GM12891 (cell line): Measurements from ENCODE around the gene MED27.

Experiments used
- DNase-seq: peaks from one replicate; pipeline ENCODE4 v3.0.0; 2011; ENCODE audit warnings: low spot score; ENCODE audit not compliant: insufficient read length
- FAIRE-seq: peaks from 2 replicates; lab custom pipeline; 2011; peaks lifted over from hg19 to GRCh38; lab: Jason Lieb, UNC
- PAX5 ChIP-seq: IDR thresholded peaks from 2 replicates; pipeline ENCODE4 v1.6.1; 2011; ENCODE audit warnings: low read length, moderate library complexity, mild to moderate bottlenecking; ENCODE audit not compliant: insufficient read depth, severe bottlenecking
- POLR2A ChIP-seq: IDR thresholded peaks from 2 replicates; pipeline ENCODE4 v1.6.1; 2011; ENCODE audit warnings: low read depth, low read length, control low read depth
- POLR2AphosphoS5 ChIP-seq: IDR thresholded peaks from 2 replicates; pipeline ENCODE4 v1.6.1; 2011; ENCODE audit warnings: low read depth, low read length, control low read depth
- POU2F2 ChIP-seq: IDR thresholded peaks from 2 replicates; pipeline ENCODE4 v1.6.1; 2011; ENCODE audit warnings: low read depth, mild to moderate bottlenecking, control low read depth, low read length, moderate library complexity
- SPI1 ChIP-seq: IDR thresholded peaks from 2 replicates; pipeline ENCODE4 v1.6.1; 2011; ENCODE audit warnings: low read depth, low read length, control low read depth
- TAF1 ChIP-seq: IDR thresholded peaks from 2 replicates; pipeline ENCODE4 v1.6.1; 2011; ENCODE audit warnings: low read depth, low read length, control low read depth

Gene MED27

DNA sequence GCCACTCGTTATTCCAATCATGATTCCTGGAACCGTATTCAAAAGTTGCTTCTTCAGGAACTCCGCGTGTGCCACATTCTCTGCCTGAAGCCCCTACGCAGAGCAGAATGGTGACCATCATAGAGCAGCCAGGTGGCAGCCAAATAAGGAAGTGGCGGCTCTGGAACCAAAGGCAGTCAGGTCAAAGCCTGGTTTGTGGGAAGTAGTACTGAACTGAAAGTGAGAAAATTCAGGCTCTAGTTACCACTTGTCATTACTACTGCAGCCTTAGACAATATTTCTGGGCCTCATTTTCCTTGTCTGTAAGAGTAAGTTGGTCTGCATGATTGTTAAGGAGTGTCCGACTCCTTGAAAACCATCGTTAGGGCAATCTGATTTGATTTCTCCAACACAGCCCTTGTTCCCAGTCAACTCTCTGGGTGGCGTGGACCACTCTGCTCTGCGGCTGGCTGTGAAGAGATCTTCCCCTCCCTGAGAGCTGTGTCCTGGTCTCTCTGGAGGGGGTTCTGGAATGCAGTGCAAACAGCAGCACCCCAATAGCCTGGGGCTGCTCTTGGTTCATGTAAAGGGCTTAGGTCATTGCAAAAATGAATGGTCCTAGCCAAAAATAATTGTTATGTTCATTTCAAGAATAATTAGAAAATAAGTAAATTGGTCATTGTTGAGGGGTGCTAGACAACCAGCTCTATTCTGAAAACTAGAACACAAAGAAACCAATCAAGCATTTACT, 102.4 kb downstream of the MED27 start:
- FAIRE-seq (peak; percentile 50), DNase-seq (no peak)
- TF ChIP-seq POLR2AphosphoS5: no peak
- no peak for TF ChIP-seq POU2F2
- TF ChIP-seq SPI1: peak; percentile 82

DNA sequence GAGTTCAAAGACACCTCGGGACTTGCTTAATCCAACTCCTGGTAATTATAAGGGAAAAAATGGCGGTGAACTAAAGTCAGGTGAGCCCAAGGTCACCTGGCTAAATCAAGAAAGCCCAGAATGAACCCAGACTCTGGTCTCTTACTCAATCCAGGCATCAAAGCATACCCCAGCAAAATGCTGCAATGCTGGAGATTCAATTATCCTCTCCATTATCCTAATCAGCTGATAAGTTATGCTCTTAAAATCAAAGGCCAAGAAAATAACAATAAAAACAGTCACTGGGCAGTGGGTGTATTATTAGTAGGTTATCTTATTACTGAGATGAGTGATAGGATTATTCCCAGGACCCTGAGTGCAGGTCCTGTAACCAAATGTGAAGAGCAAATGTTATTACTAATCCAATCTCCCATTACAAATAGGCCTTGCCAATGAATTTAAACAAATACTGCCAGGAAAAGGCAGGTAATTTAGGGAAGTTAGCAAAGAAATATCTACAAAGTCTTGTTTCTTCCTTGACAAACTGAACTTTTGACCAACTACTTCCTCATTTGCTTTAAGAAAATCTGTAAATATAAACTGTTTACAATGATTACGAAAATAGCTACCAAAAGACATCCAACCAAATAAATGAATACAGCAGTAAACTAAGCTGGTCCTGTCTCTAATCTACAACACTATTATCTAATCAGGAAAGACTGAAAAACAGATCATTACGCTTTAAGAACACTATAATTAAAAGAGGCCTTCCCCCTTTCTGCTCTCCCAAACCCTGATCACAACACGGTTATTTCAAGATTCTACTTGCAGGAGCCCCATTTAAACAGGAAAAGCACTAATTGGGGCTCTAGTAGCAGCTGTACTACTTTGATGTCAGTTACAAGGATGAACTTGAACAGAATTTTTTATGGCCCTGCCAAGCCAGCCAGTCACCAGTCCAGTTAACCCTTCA, 103.2 kb downstream of the MED27 start:
- DNase-seq (no peak), FAIRE-seq (no peak)
- TF ChIP-seq SPI1 (no peak), POLR2AphosphoS5 (no peak), TAF1 (no peak), PAX5 (no peak), POLR2A (no peak), POU2F2 (no peak)

DNA sequence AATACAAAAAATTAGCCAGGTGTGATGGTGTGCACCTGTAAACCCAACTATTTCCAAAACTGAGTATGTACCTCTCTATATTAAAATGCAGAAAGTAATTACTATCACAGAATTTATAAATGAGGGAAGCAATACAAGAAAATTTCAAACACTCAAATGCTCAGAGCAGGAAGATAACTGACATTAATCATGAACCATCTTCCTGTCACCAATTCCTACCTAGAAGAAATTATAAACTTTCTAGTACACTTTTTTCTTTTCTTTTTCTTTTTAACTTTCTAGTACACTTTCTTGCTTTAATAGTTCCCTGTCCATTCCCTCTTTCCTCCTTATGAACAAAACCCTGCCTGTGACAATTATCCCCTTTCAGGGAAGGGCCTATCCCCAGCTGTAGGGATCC, 106.8 kb downstream of the MED27 start:
- DNase-seq (no peak), FAIRE-seq (no peak)
- TF ChIP-seq POLR2AphosphoS5 (no peak), TAF1 (no peak), POU2F2 (no peak), PAX5 (no peak), SPI1 (no peak), POLR2A (no peak)

DNA sequence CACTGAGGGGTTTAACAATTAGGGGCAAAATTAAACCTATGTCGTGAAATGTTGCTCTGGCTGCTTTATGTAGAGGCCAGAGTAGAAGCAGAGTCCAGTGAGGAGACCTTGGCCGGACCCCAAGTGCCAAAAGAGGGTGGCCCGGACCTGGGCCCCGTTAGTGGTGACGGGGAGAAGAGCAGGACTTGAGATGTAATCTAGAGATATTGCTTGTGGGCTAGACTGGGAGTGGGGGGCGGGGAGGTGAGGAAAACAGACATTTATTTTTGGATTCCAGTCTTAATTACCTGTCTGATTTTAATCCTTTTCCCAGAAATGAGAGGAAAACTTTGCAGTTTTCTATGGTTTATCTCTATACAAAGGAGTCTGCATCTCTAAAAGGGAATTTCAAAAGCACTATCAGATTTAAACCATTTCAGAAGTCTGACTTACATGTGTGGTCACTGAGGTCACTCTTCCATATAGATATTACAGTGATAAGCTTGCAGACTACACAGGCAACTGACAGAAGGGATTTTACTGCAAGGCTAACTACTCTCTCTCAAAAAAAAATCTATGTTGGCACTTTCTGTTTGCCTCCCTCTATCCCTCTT, 108.1 kb downstream of the MED27 start:
- TF ChIP-seq SPI1 (no peak), POU2F2 (no peak), PAX5 (no peak), TAF1 (no peak), POLR2A (no peak), POLR2AphosphoS5 (no peak)
- no peak for DNase-seq
- FAIRE-seq: no peak

DNA sequence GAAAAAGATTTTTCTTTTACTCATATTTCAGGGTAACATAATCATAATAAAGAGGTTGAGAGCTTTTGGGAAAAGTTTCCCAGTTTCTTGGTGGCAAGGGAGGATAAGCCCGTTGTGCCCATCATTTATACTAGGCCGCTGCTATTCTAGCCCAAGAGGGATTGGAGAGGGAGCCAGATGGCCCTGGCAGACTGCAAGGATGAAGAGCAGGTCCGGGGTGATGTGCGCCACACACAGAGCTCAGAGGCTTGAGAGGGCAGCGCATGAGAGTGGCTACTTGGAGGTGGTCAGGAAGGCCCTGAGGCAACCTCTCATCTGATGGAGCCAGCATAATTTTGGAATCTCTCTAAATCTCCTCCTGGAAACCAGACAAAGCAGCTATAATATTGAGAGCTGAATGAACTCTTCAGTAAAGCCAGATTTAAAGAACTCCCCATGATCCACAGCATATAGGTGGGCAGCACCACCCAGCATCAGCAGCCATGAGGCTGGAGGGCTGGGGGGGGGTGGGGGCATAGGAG, 110.1 kb downstream of the MED27 start:
- DNase-seq (no peak), FAIRE-seq (no peak)
- TF ChIP-seq POLR2A (no peak), POLR2AphosphoS5 (no peak), TAF1 (no peak), PAX5 (no peak), POU2F2 (no peak), SPI1 (no peak)

DNA sequence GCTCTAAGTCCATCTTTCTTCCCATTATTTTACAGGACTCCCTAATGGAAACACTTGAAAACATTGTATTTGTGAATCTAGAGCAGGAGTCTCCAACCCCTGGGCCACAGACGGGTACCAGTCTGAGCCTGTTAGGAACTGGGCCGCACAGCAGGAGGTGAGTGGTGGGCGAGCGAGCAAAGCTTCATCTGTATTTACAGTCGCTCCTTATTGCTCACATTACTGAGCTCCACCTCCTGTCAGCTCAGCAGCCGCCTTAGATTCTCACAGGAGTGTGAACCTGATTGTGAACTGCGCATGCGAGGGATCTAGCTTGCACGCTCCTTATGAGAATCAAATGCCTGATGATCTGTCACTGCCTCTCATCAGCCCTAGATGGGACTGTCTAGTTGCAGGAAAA, 111.0 kb downstream of the MED27 start:
- no peak for TF ChIP-seq TAF1
- no peak for TF ChIP-seq POLR2AphosphoS5
- TF ChIP-seq POLR2A: no peak
- TF ChIP-seq SPI1: no peak
- no peak for TF ChIP-seq POU2F2
- no peak for TF ChIP-seq PAX5
- FAIRE-seq (no peak), DNase-seq (no peak)

DNA sequence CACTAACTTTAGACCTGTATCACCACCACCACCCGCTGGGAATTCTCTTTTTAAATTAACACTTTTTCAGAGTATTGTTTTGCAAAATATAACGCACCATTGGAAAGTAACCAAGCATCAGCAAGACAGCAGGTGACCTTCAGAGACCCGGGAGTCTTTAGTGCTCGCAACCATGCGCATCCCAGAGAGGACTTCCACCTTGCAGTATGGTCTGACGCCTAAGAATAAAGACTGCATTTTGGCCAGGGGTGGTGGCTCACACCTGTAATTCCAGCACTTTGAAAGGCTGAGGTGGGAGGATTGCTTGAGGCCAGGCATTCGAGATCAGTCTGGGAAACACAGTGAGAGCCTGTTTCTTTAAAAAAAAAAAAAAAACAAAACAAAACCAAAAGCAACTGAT, 113.8 kb downstream of the MED27 start:
- no peak for DNase-seq
- no peak for FAIRE-seq
- TF ChIP-seq TAF1: no peak
- TF ChIP-seq PAX5: no peak
- TF ChIP-seq SPI1: no peak
- TF ChIP-seq POLR2AphosphoS5: no peak
- no peak for TF ChIP-seq POLR2A
- no peak for TF ChIP-seq POU2F2

DNA sequence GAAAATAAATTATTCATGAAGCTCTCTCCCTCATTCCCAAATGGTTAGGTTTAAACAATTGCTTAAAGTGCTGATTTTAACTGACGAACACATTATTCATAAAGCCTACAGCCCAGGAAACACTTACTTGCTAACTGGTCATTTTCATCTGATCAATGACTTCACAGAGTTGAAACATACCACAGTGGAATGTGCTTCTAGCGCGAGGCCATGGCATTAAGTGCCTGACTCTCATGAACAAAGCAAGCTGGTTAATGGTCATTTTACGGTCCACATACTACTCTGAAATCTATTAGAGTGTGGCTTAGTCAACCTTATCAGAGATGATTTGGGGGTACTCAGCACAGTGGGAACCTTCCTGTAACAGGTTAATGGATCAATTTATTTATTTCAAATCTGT, 114.6 kb downstream of the MED27 start:
- FAIRE-seq: no peak
- TF ChIP-seq POLR2A (no peak), POU2F2 (no peak), TAF1 (no peak), PAX5 (no peak), SPI1 (no peak)
- no peak for DNase-seq
